ENCODE measurements around the gene GRHPR. TPM values are rescaled to one million over a fixed set of nuclear protein-coding genes. Genes with fewer than 3 reads are reported as not detected.
A peak's percentile ranks its signal among the peaks of the same experiment; 100 is the strongest.
"Not testable (repeated sequence)": the region's sequence is repeated elsewhere in the genome, so short reads cannot be mapped to it uniquely, and the experiment has no call there.

Gene GRHPR
- total RNA-seq, 1 donor from 2014 or later: 99.2 TPM

DNA sequence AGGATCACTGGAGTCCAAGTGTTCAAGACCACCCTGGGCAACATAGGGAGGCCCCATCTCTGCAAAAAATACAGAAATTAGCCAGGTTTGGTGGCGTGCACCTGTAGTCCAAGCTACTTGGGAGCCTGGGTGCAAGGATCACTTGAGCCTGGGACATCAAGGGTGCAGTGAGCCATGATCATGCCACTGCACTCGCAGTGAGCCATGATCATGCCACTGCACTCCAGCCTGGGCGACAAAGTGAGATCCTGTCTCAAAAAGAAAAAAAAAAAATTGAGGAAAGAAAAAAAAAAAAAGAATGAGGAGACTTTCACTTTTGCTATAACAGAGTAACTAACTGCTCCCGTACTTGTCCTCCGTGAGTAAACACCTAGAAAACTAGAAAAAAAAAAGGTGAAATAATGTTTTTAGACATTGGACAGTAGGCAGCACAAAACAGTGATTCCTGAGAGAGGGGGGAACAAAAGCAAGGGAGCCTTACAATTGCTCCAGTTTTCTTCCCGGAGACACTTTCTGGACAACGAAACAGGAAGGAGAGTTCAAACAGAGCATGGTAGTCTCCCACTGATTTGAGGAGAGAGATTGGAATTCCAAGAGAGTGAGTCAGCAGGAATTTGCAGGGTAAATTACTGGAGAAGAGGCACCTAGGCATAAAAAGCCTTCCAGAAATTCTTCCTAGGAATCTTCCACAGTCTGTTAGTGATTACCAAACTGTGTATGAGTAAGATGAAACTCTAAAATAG is 49.6 kb downstream of the GRHPR start:
- Histone ChIP-seq H3K27ac (ENCODE audit: low read depth, low read length) (peak overlapping the region; percentile 40), H3K4me1 (ENCODE audit: control insufficient read depth in 3 of 3, insufficient read depth in 3 of 3, low read length in 3 of 3) (no peaks in the 10 kb centered on the region), H3K36me3 (ENCODE audit: control insufficient read depth in 3 of 3, insufficient read depth in 3 of 3, low read length in 3 of 3) (no peaks in the 10 kb centered on the region), H3K9ac (ENCODE audit: low read depth in 1 of 3, low read length in 3 of 3) (peak overlapping the region in 2 of 3 donors; percentile 27 to 45), H3K9me3 (ENCODE audit: control insufficient read depth in 3 of 3, low read length in 3 of 3) (no peaks in the 10 kb centered on the region), H3K4me3 (ENCODE audit: low read length in 3 of 3) (peak overlapping the region in 2 of 3 donors; percentile 48), H3K27me3 (ENCODE audit: control insufficient read depth in 3 of 3, insufficient read depth in 3 of 3, low read length in 3 of 3) (no peaks in the 10 kb centered on the region)

DNA sequence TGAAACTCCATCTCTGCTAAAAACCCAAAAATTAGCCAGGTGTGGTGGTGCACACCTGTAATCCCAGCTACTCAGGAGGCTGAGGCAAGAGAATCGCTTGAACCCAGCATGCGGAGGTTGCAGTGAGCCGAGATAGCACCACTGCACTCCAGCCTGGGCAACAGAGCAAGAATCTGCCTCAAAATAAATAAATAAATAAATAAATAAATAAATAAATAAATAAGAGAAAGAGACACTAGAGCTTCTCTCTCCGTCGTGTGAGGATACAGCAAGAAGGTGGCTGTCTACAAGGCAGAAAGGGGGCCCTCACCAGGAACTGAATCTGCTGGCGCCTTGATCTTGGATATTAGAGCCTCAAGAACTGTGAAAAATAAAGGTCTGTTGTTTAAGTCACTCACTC is 51.5 kb downstream of the GRHPR start:
- H3K4me1 ChIP-seq (ENCODE audit: control insufficient read depth in 3 of 3, insufficient read depth in 3 of 3, low read length in 3 of 3); H3K27ac ChIP-seq (ENCODE audit: low read depth, low read length); H3K9ac ChIP-seq (ENCODE audit: low read depth in 1 of 3, low read length in 3 of 3); H3K27me3 ChIP-seq (ENCODE audit: control insufficient read depth in 3 of 3, insufficient read depth in 3 of 3, low read length in 3 of 3); H3K4me3 ChIP-seq (ENCODE audit: low read length in 3 of 3); H3K36me3 ChIP-seq (ENCODE audit: control insufficient read depth in 3 of 3, insufficient read depth in 3 of 3, low read length in 3 of 3); H3K9me3 ChIP-seq (ENCODE audit: control insufficient read depth in 3 of 3, low read length in 3 of 3): not testable (repeated sequence)

DNA sequence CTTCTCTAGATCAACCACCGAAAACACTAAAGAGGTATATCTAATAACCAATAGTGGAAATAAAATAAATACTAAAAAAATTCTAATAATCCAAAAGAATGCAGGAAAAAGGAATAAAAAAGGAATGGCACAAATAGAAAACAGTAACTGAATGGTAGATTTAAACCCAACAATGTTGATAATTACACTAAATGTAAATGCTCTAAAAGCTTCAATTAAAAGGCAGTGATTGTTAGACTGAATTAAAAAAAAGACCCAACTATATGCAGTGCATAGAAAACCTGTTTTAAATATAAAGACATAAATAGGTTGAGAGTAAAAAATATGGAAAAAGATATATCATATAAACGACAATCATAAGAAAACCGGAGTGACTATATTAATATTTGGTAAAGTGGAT is 51.9 kb downstream of the GRHPR start:
- Histone ChIP-seq H3K9ac (ENCODE audit: low read depth in 1 of 3, low read length in 3 of 3) (no peak overlapping the region), H3K4me3 (ENCODE audit: low read length in 3 of 3) (no peak overlapping the region), H3K27me3 (ENCODE audit: control insufficient read depth in 3 of 3, insufficient read depth in 3 of 3, low read length in 3 of 3) (peaks cover 0 to 3% (median 3%) of the 10 kb centered on the region in 3 donors), H3K27ac (ENCODE audit: low read depth, low read length) (no peak overlapping the region), H3K4me1 (ENCODE audit: control insufficient read depth in 3 of 3, insufficient read depth in 3 of 3, low read length in 3 of 3) (no peaks in the 10 kb centered on the region), H3K36me3 (ENCODE audit: control insufficient read depth in 3 of 3, insufficient read depth in 3 of 3, low read length in 3 of 3) (no peaks in the 10 kb centered on the region), H3K9me3 (ENCODE audit: control insufficient read depth in 3 of 3, low read length in 3 of 3) (no peaks in the 10 kb centered on the region)

DNA sequence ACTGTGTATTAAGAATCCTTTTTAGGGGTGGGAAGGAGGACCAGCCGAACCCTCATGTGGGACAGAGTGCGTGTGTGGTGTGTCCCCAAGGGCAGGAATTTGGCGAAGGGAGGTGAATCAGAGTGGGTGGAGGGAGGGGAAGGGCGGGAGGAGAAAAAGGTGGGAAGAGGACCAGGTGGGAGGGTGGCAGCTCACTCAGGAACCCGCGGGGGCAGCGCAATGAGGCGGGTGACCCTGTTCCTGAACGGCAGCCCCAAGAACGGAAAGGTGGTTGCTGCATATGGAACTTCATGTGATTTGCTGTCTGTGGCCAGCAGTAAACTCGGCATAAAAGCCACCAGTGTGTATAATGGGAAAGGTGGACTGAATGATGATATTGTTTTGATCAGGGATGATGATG is 54.4 kb downstream of the GRHPR start:
- no peaks in the 10 kb centered on the region for H3K4me1 ChIP-seq (ENCODE audit: control insufficient read depth in 3 of 3, insufficient read depth in 3 of 3, low read length in 3 of 3)

DNA sequence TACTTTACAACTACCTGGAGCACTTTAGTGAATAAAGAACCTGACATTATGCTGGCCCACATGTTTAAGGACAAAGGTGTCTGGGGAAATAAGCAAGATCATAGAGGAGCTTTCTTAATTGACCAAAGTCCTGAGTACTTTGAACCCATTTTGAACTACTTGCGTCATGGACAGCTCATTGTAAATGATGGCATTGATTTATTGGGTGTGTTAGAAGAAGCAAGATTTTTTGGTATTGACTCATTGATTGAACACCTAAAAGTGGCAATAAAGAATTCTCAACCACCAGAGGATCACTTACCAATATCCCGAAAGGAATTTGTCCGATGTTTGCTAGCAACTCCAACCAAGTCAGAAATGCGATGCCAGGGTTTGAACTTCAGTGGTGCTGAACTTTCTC is 54.9 kb downstream of the GRHPR start:
- not testable (repeated sequence) for H3K27me3 ChIP-seq (ENCODE audit: control insufficient read depth in 3 of 3, insufficient read depth in 3 of 3, low read length in 3 of 3); H3K9ac ChIP-seq (ENCODE audit: low read depth in 1 of 3, low read length in 3 of 3)

More for the DNA sequence above, 54.4 kb downstream of the GRHPR start:
- Histone ChIP-seq H3K27ac (ENCODE audit: low read depth, low read length) (no peak overlapping the region), H3K4me3 (ENCODE audit: low read length in 3 of 3) (no peak overlapping the region), H3K9me3 (ENCODE audit: control insufficient read depth in 3 of 3, low read length in 3 of 3) (no peaks in the 10 kb centered on the region), H3K9ac (ENCODE audit: low read depth in 1 of 3, low read length in 3 of 3) (no peak overlapping the region), H3K27me3 (ENCODE audit: control insufficient read depth in 3 of 3, insufficient read depth in 3 of 3, low read length in 3 of 3) (peaks cover 0 to 8% (median 3%) of the 10 kb centered on the region in 3 donors), H3K36me3 (ENCODE audit: control insufficient read depth in 3 of 3, insufficient read depth in 3 of 3, low read length in 3 of 3) (no peaks in the 10 kb centered on the region)

DNA sequence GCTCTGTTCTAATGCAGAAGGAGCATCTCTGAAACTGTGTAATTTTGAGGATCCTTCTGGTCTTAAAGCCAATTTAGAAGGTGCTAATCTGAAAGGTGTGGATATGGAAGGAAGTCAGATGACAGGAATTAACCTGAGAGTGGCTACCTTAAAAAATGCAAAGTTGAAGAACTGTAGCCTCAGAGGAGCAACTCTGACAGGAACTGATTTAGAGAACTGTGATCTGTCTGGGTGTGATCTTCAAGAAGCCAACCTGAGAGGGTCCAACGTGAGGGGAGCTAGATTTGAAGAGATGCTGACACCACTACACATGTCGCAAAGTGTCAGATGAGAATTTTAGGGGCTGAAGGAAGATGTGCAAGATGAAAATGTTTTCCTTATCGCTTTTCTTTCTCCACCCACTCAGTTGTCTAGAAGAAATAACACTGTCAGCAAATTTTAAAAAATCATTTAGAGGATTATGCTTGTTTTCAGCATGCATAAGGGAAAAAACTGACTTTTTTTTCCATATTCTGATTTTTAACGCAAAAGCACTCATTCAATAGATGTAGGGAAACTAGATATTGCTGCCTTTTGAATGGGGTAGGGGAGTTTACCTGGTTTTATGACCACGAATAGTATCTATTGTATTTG is 55.6 kb downstream of the GRHPR start:
- H3K4me3 ChIP-seq (ENCODE audit: low read length in 3 of 3); H3K4me1 ChIP-seq (ENCODE audit: control insufficient read depth in 3 of 3, insufficient read depth in 3 of 3, low read length in 3 of 3); H3K9me3 ChIP-seq (ENCODE audit: control insufficient read depth in 3 of 3, low read length in 3 of 3); H3K27ac ChIP-seq (ENCODE audit: low read depth, low read length); H3K27me3 ChIP-seq (ENCODE audit: control insufficient read depth in 3 of 3, insufficient read depth in 3 of 3, low read length in 3 of 3); H3K9ac ChIP-seq (ENCODE audit: low read depth in 1 of 3, low read length in 3 of 3); H3K36me3 ChIP-seq (ENCODE audit: control insufficient read depth in 3 of 3, insufficient read depth in 3 of 3, low read length in 3 of 3): not testable (repeated sequence)

More for the DNA sequence above, 54.9 kb downstream of the GRHPR start:
- not testable (repeated sequence) for H3K4me1 ChIP-seq (ENCODE audit: control insufficient read depth in 3 of 3, insufficient read depth in 3 of 3, low read length in 3 of 3); H3K9me3 ChIP-seq (ENCODE audit: control insufficient read depth in 3 of 3, low read length in 3 of 3); H3K36me3 ChIP-seq (ENCODE audit: control insufficient read depth in 3 of 3, insufficient read depth in 3 of 3, low read length in 3 of 3); H3K4me3 ChIP-seq (ENCODE audit: low read length in 3 of 3); H3K27ac ChIP-seq (ENCODE audit: low read depth, low read length)

DNA sequence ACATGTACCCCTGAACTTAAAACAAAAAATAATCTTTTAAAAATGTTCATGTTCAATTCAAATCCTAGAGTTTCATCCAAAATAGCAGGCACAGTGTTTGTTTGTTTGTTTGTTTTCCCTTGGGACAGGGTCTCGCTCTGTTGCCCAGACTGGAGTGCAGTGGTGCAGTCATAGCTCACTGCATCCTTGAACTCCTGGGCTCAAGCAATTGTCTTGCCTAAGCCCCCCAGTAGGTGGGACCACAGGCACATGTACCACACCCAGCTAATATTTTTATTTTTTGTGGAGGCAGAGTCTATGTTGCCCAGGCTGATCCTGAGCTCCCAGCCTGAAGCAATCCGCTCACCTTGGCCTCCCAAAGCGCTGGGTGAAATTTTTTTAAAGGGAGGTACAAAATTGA is 58.3 kb downstream of the GRHPR start:
- no peak overlapping the region for H3K27ac ChIP-seq (ENCODE audit: low read depth, low read length)
- peaks cover 5 to 8% (median 6%) of the 10 kb centered on the region in 3 donors for H3K4me1 ChIP-seq (ENCODE audit: control insufficient read depth in 3 of 3, insufficient read depth in 3 of 3, low read length in 3 of 3)
- H3K27me3 ChIP-seq (ENCODE audit: control insufficient read depth in 3 of 3, insufficient read depth in 3 of 3, low read length in 3 of 3): peaks cover 0 to 8% (median 3%) of the 10 kb centered on the region in 3 donors
- H3K9ac ChIP-seq (ENCODE audit: low read depth in 1 of 3, low read length in 3 of 3): no peak overlapping the region
- H3K4me3 ChIP-seq (ENCODE audit: low read length in 3 of 3): no peak overlapping the region
- H3K36me3 ChIP-seq (ENCODE audit: control insufficient read depth in 3 of 3, insufficient read depth in 3 of 3, low read length in 3 of 3): no peaks in the 10 kb centered on the region
- no peaks in the 10 kb centered on the region for H3K9me3 ChIP-seq (ENCODE audit: control insufficient read depth in 3 of 3, low read length in 3 of 3)

DNA sequence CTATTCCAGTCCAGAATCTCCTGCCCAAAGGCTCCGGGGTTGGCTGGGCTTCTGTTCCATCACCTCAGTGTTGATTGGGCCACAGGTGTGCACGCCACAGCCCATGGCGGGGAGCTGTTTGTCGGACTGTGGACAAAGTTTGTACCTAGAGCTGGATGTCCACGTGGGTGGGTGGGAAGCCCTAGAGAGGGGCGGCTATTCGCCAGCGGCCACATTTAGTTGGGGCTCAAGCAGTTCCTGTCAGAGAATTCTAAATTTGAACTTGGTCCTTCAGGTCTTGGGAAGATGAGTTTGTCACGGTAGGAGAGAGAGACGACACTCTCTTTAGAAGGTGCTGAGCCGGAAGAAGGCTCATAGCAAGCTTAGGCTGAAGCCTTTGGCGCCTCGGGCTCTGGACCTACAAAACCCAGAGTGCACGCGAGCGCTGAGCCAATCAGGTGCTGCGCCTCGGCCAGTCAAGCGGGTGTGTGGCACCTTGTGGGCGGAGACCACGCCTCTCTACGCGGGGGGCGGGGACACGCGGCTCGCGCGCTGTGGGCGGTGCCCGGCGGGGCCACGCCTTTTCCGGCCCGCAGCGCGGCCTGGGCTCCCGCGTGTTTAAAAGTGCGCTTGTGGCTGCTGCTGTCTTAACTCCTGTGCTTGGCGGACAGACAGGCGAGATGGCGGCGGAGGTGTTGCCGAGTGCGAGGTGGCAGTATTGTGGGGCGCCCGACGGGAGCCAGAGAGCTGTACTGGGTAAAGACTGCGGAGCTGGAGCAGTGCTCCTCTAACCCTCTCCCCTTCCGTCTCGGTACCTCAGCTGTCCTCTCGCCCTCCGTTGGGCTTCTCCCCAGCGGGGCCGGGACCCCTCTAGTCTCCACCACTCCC is 63.1 kb downstream of the GRHPR start, which contains the start of gene POLR1E:
TSS of gene POLR1E (plus strand) at position 560 of the 867 bp plus-strand sequence. CDS start at position 660, 100 bp downstream.
- H3K9ac ChIP-seq (ENCODE audit: low read depth in 1 of 3, low read length in 3 of 3): peak within 1 kb of the TSS; percentile 87 to 97 (median 91)

DNA sequence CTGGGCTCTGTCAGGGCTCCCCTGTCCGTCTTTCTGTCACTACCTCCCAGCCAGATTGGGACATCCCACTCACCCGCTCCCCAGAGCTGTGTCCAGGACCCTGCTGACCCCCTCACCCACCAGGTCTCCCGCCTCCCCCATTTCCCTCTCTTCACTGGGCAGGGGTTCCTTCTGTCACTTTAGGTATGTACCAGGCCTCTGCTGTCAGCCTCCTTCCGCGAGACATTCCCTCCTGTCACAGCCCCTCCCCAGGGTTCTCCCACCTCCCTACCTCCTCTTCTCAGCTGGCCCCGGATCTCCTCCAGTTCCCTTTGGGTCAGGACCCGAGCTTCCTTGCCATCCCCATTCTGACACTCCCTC is 63.7 kb downstream of the GRHPR start:
- H3K4me1 ChIP-seq (ENCODE audit: control insufficient read depth in 3 of 3, insufficient read depth in 3 of 3, low read length in 3 of 3): peaks cover 21 to 29% (median 25%) of the 10 kb centered on the region in 3 donors
- no peaks in the 10 kb centered on the region for H3K9me3 ChIP-seq (ENCODE audit: control insufficient read depth in 3 of 3, low read length in 3 of 3)
- peaks cover 0 to 4% (median 0%) of the 10 kb centered on the region in 3 donors for H3K27me3 ChIP-seq (ENCODE audit: control insufficient read depth in 3 of 3, insufficient read depth in 3 of 3, low read length in 3 of 3)
- H3K27ac ChIP-seq (ENCODE audit: low read depth, low read length): peak overlapping the region; percentile 78
- H3K9ac ChIP-seq (ENCODE audit: low read depth in 1 of 3, low read length in 3 of 3): peak overlapping the region; percentile 87 to 97 (median 91)
- H3K36me3 ChIP-seq (ENCODE audit: control insufficient read depth in 3 of 3, insufficient read depth in 3 of 3, low read length in 3 of 3): peaks cover 5 to 22% (median 10%) of the 10 kb centered on the region in 3 donors
- peak overlapping the region; percentile 85 to 92 (median 88) for H3K4me3 ChIP-seq (ENCODE audit: low read length in 3 of 3)

More for the DNA sequence above, 63.1 kb downstream of the GRHPR start, which contains the start of gene POLR1E:
- H3K4me3 ChIP-seq (ENCODE audit: low read length in 3 of 3): peak within 1 kb of the TSS; percentile 85 to 92 (median 88)
- H3K27me3 ChIP-seq (ENCODE audit: control insufficient read depth in 3 of 3, insufficient read depth in 3 of 3, low read length in 3 of 3): peaks cover 0 to 4% (median 0%) of the 10 kb centered on the region in 3 donors
- peak within 1 kb of the TSS; percentile 78 for H3K27ac ChIP-seq (ENCODE audit: low read depth, low read length)
- peaks cover 21 to 29% (median 25%) of the 10 kb centered on the region in 3 donors for H3K4me1 ChIP-seq (ENCODE audit: control insufficient read depth in 3 of 3, insufficient read depth in 3 of 3, low read length in 3 of 3)
- peaks cover 5 to 16% (median 10%) of the 10 kb centered on the region in 3 donors for H3K36me3 ChIP-seq (ENCODE audit: control insufficient read depth in 3 of 3, insufficient read depth in 3 of 3, low read length in 3 of 3)
- no peaks in the 10 kb centered on the region for H3K9me3 ChIP-seq (ENCODE audit: control insufficient read depth in 3 of 3, low read length in 3 of 3)
